Kidney tubule cell (primary cell): ENCODE results near the gene CALML3.

Source experiments
- DNase-seq: peaks from one replicate; pipeline ENCODE4 v3.0.0-alpha.2; 2018; ENCODE audit warnings: low spot score

CALML3 gene

GRCh38 chr10:5507649-5508131 lies 17.1 kb upstream of the CALML3 start:
- no peak for DNase-seq

GRCh38 chr10:5508161-5508604 lies 16.6 kb upstream of the CALML3 start:
- DNase-seq = no peak

GRCh38 chr10:5508786-5509185 lies 16.0 kb upstream of the CALML3 start:
- no peak for DNase-seq

GRCh38 chr10:5509236-5509635 lies 15.5 kb upstream of the CALML3 start:
- DNase-seq = no peak

GRCh38 chr10:5509691-5510090 lies 15.1 kb upstream of the CALML3 start:
- DNase-seq = no peak

GRCh38 chr10:5510281-5511072 lies 14.3 kb upstream of the CALML3 start:
- DNase-seq = no peak

GRCh38 chr10:5511231-5511884 lies 13.4 kb upstream of the CALML3 start:
- no peak for DNase-seq

GRCh38 chr10:5511885-5512280 lies 12.9 kb upstream of the CALML3 start:
- no peak for DNase-seq

GRCh38 chr10:5512331-5512730 lies 12.4 kb upstream of the CALML3 start:
- no peak for DNase-seq

- DNase-seq = no peak
These were observed 11.7 kb upstream of the CALML3 start for GRCh38 chr10:5512881-5513612.

GRCh38 chr10:5514226-5514850 lies 10.4 kb upstream of the CALML3 start:
- no peak for DNase-seq

- no peak for DNase-seq
These were observed 8.6 kb upstream of the CALML3 start for GRCh38 chr10:5515948-5516761.

GRCh38 chr10:5517546-5517945 lies 7.2 kb upstream of the CALML3 start:
- no peak for DNase-seq

GRCh38 chr10:5518143-5518542 lies 6.6 kb upstream of the CALML3 start:
- peak; percentile 16 for DNase-seq

GRCh38 chr10:5519054-5519453 lies 5.7 kb upstream of the CALML3 start:
- DNase-seq = no peak

- no peak for DNase-seq
These were observed 1.7 kb upstream of the CALML3 start for GRCh38 chr10:5522913-5523560.

GRCh38 chr10:5523796-5524574 lies 776 bp upstream of the CALML3 start:
- DNase-seq = no peak

GRCh38 chr10:5525561-5526341 lies 990 bp downstream of the CALML3 start:
- peak; percentile 70 for DNase-seq

- DNase-seq = no peak
These were observed 2.0 kb downstream of the CALML3 start for GRCh38 chr10:5526691-5527331.
